ENCODE data around the gene MTA1. TPM values are rescaled to one million over a fixed set of nuclear protein-coding genes. Genes with fewer than 3 reads are reported as not detected.
A peak's percentile ranks its signal among the peaks of the same experiment; 100 is the strongest.

The MTA1 gene
- total RNA-seq, 6 donors from 2014 or later = 64.8 to 315 (median 94.9) TPM

DNA sequence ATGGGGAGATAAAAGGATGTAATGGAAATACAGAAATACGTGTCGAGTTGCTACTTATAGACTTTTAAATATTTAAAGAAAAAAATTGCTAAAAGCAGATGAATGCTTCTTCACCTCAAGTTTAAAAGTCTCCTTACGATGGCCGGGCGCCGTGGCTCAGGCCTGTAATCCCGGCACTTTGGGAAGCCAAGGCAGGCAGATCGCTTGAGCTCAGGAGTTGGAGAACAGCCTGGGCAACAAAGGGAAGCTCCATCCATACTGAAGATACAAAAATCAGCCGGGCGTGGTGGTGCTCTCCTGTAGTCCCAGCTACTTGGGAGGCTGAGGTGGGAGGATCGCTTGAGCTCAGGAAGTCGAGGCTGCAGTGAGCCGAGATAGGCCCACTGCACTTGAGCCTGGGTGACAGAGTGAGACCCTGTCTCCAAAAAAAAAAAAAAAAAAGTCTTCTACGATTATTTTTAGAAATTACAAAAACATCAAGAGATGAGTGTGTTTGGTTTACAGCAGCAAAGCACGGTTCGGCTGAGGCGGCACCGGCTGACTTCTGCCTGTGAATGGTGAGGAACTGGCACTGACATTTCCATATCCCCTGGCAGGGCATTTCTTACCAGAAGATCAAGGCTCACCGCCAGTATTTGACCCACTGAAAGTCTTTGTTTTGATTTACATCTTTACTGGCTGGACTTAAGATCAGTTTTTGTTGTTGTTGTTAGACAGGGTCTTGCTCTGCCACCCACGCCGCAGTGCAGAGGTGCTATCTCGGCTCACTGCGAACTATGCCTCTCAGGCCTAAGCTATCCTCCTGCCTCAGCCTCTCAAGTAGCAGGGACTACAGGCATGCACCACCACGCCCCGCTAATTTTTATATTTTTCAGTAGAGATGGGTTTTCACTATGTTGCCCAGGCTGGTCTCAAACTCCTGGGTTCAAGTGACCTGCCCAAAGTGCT is 3.9 kb upstream of the MTA1 start:
- TF ChIP-seq, protein P1, sequence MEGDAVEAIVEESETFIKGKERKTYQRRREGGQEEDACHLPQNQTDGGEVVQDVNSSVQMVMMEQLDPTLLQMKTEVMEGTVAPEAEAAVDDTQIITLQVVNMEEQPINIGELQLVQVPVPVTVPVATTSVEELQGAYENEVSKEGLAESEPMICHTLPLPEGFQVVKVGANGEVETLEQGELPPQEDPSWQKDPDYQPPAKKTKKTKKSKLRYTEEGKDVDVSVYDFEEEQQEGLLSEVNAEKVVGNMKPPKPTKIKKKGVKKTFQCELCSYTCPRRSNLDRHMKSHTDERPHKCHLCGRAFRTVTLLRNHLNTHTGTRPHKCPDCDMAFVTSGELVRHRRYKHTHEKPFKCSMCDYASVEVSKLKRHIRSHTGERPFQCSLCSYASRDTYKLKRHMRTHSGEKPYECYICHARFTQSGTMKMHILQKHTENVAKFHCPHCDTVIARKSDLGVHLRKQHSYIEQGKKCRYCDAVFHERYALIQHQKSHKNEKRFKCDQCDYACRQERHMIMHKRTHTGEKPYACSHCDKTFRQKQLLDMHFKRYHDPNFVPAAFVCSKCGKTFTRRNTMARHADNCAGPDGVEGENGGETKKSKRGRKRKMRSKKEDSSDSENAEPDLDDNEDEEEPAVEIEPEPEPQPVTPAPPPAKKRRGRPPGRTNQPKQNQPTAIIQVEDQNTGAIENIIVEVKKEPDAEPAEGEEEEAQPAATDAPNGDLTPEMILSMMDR (IDR thresholded peaks at IDR 0.05) = no peak
- TF ChIP-seq POLR2A (IDR thresholded peaks at IDR 0.05) (no peak), POLR2AphosphoS5 (IDR thresholded peaks at IDR 0.05) (no peak), EP300 (IDR thresholded peaks at IDR 0.05) (no peak)
- ATAC-seq (ENCODE audit: low FRiP score in 2 of 2) = no peak
- Histone ChIP-seq H3K27me3 (peaks cover 0 to 12% (median 5%) of the 10 kb centered on the region in 4 donors), H3K9me3 (no peaks in the 10 kb centered on the region), H3K27ac (peak overlapping the region in 1 of 4 donors; percentile 82), H3K4me3 (peak overlapping the region in 3 of 4 donors; percentile 60 to 64 (median 61)), H3K4me1 (peaks cover 26 to 42% (median 29%) of the 10 kb centered on the region in 4 donors), H3K36me3 (no peaks in the 10 kb centered on the region)
- DNase-seq = peak in 1 of 2 donors; percentile 65
- 90 to 94% methylated on average over 25 of the region's 25 CpGs for WGBS, 2 donors

GRCh38 chr14:105416671-105417070 is 3.0 kb upstream of the MTA1 start:
- DNase-seq = no peak
- H3K9me3 ChIP-seq = no peaks in the 10 kb centered on the region
- peaks cover 0 to 6% (median 3%) of the 10 kb centered on the region in 4 donors for H3K27me3 ChIP-seq
- WGBS, 2 donors = 97% methylated on average over 11 of the region's 11 CpGs
- H3K4me1 ChIP-seq = peaks cover 26 to 42% (median 30%) of the 10 kb centered on the region in 4 donors
- TF ChIP-seq EP300 (IDR thresholded peaks at IDR 0.05) (no peak), POLR2A (IDR thresholded peaks at IDR 0.05) (no peak), POLR2AphosphoS5 (IDR thresholded peaks at IDR 0.05) (no peak)
- TF ChIP-seq, protein P1 (IDR thresholded peaks at IDR 0.05) = no peak
- no peak overlapping the region for H3K27ac ChIP-seq
- H3K4me3 ChIP-seq = no peak overlapping the region
- ATAC-seq (ENCODE audit: low FRiP score in 2 of 2) = no peak
- H3K36me3 ChIP-seq = no peaks in the 10 kb centered on the region

GRCh38 chr14:105417690-105418121 is 1.9 kb upstream of the MTA1 start:
- TF ChIP-seq, protein P1 (IDR thresholded peaks at IDR 0.05) = no peak
- TF ChIP-seq POLR2A (IDR thresholded peaks at IDR 0.05) (no peak), POLR2AphosphoS5 (IDR thresholded peaks at IDR 0.05) (no peak), EP300 (IDR thresholded peaks at IDR 0.05) (no peak)
- Histone ChIP-seq H3K27ac (no peak overlapping the region), H3K36me3 (no peaks in the 10 kb centered on the region), H3K27me3 (no peaks in the 10 kb centered on the region), H3K4me1 (peaks cover 28 to 50% (median 33%) of the 10 kb centered on the region in 4 donors), H3K9me3 (no peaks in the 10 kb centered on the region), H3K4me3 (no peak overlapping the region)
- 90 to 92% methylated on average over 3 of the region's 3 CpGs for WGBS, 2 donors
- no peak for ATAC-seq (ENCODE audit: low FRiP score in 2 of 2)
- no peak for DNase-seq

DNA sequence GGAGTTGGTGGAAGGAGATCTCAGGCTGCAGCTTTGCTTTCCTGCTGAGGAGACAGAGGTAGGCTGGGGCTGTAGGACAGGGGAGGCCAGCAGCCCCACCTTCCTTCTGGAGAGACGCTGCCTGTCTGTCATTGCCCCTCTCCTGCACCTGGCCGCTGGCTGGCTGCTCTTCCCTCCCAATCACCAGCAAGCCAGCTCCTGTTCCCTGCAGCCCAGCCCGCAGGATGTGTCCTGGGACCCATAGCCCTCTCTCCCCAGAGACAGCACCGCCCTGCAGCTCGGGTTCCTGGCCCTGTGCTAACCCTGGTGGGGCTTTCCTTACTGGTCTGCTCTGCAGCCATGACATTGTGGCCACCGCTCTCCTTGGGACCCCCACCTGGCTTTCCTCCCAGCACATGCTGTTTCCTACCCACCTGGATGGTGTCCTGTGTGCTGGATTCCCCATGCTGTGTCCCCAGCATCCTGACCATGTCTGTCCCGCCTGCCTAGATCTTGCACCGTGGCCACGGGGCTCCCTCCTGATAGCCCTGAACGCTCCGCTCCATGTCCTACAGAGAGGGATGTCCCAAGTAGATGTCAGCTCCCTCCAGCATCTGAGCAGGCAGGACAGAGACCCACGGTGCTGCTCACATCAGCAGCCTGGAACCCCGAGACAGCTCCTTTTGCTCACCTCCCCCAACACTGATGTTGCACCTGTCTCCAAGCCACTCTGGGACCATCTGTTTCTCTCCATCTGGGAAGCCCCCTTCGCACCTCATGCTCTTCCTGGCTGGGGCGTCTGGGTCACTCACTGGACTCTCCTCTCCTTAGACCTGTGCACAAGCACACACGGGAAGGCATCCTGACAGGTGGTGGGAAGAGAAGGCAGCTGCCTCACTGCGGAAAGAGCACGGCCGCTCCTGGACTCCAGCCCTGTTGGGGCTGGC is 1.1 kb upstream of the MTA1 start:
- Histone ChIP-seq H3K4me1 (peaks cover 28 to 52% (median 33%) of the 10 kb centered on the region in 4 donors), H3K27me3 (no peaks in the 10 kb centered on the region), H3K36me3 (no peaks in the 10 kb centered on the region), H3K4me3 (peak overlapping the region; percentile 74 to 92 (median 82)), H3K9me3 (no peaks in the 10 kb centered on the region), H3K27ac (peak overlapping the region in 2 of 4 donors; percentile 79 to 80)
- WGBS, 2 donors = 75 to 84% methylated on average over 19 of the region's 19 CpGs
- ATAC-seq (ENCODE audit: low FRiP score in 2 of 2) (no peak), DNase-seq (no peak)
- no peak for TF ChIP-seq EP300 (IDR thresholded peaks at IDR 0.05)
- TF ChIP-seq POLR2AphosphoS5 (IDR thresholded peaks at IDR 0.05) = no peak
- TF ChIP-seq, protein P1 (IDR thresholded peaks at IDR 0.05) = no peak
- TF ChIP-seq POLR2A (IDR thresholded peaks at IDR 0.05) = no peak

Measured in upper lobe of left lung (tissue), 6 donors.